Fibroblast of lung (primary cell): ENCODE measurements around the gene EMILIN2. TPM values are rescaled to one million over a fixed set of nuclear protein-coding genes. Genes with fewer than 3 reads are reported as not detected.
A peak's percentile ranks its signal among the peaks of the same experiment; 100 is the strongest.

Experiments
- DNase-seq, 2 donors: peaks; one replicate each; pipeline versions ENCODE4 v3.0.0 to v3.0.0-alpha.2; 2010; ENCODE audit warnings: low read depth in 2 of 2
- H2AFZ ChIP-seq: 2 replicates; pipeline ENCODE4 v1.5.1; 2012; ENCODE audit warnings: low read length, control low read depth, inconsistent platforms
- H3K27ac ChIP-seq: 2 replicates; pipeline ENCODE4 v1.5.1; 2011; ENCODE audit warnings: low read length, control low read depth; ENCODE audit not compliant: insufficient read depth
- H3K27me3 ChIP-seq: 2 replicates; pipeline ENCODE4 v1.5.1; 2011; ENCODE audit warnings: mild to moderate bottlenecking, low read length; ENCODE audit not compliant: control insufficient read depth, insufficient read depth
- H3K36me3 ChIP-seq: 2 replicates; pipeline ENCODE4 v1.5.1; 2011; ENCODE audit warnings: low read length; ENCODE audit not compliant: control insufficient read depth, insufficient read depth
- H3K4me1 ChIP-seq: 2 replicates; pipeline ENCODE4 v1.5.1; 2011; ENCODE audit warnings: low read length; ENCODE audit not compliant: control insufficient read depth, insufficient read depth; ENCODE audit errors: extremely low read depth
- H3K4me2 ChIP-seq: 2 replicates; pipeline ENCODE4 v1.5.1; 2011; ENCODE audit warnings: low read length, control low read depth; ENCODE audit not compliant: insufficient read depth; ENCODE audit errors: extremely low read depth
- H3K4me3 ChIP-seq, 4 experiments: fragments of 200-600 bp in 1 of 4; sonication (generic) in 1 of 4; replicated peaks in 1 of 4; 2 replicates each; pipeline ENCODE4 v1.5.1; 2011 to 2016; ENCODE audit warnings: low read length in 4 of 4, low read depth in 3 of 4, mild to moderate bottlenecking in 3 of 4, control low read depth in 2 of 4, inconsistent platforms in 1 of 4, mixed read lengths in 1 of 4; ENCODE audit not compliant: insufficient read depth in 1 of 4; ENCODE audit errors: control extremely low read depth in 1 of 4
- H3K79me2 ChIP-seq: 2 replicates; pipeline ENCODE4 v1.5.1; 2012; ENCODE audit warnings: mild to moderate bottlenecking, low read length, inconsistent platforms; ENCODE audit not compliant: control insufficient read depth, insufficient read depth
- H3K9ac ChIP-seq: 2 replicates; pipeline ENCODE4 v1.5.1; 2011; ENCODE audit warnings: mild to moderate bottlenecking, low read length, control low read depth; ENCODE audit not compliant: insufficient read depth
- H3K9me3 ChIP-seq: 2 replicates; pipeline ENCODE4 v1.5.1; 2012; ENCODE audit warnings: low read depth, low read length; ENCODE audit not compliant: control insufficient read depth, insufficient read depth
- H4K20me1 ChIP-seq: 2 replicates; pipeline ENCODE4 v1.5.1; 2011; ENCODE audit warnings: low read length; ENCODE audit not compliant: control insufficient read depth, insufficient read depth; ENCODE audit errors: extremely low read depth
- EZH2 ChIP-seq: IDR thresholded peaks from 2 replicates; pipeline ENCODE4 v1.5.1; 2012; ENCODE audit warnings: low read length, control low read depth, mild to moderate bottlenecking; ENCODE audit errors: missing control alignments
- polyA plus RNA-seq, 2 donors: library from polyadenylated mRNA; depleted of rRNA in 1 of 2; stranded (reverse) in 1 of 2; unstranded in 1 of 2; fragments of >200 nt; gene quantifications; 2 replicates each; pipeline ENCODE4 v1.2.1, GENCODE V29; 2011 to 2012; ENCODE audit warnings: missing spikeins in 1 of 2
- total RNA-seq: library from RNA; depleted of rRNA; stranded (reverse); fragments of >200 nt; gene quantifications from 2 replicates; pipeline ENCODE4 v1.2.1, GENCODE V29; 2014
- TF ChIP-seq, protein P1 (sequence below), 2 donors: IDR thresholded peaks in 1 of 2; conservative IDR thresholded peaks in 1 of 2; 1 replicate in 1 of 2; 2 replicates in 1 of 2; pipeline ENCODE4 v1.5.1; 2011 to 2012; ENCODE audit warnings: low read length in 2 of 2, control low read depth in 1 of 2, inconsistent platforms in 1 of 2, low read depth in 1 of 2, mild to moderate bottlenecking in 1 of 2

EMILIN2 gene
- total and polyA plus RNA-seq, 2 donors (not counting 1 experiment from before 2014, with no cell fraction given): 8.7 to 11.1 TPM

DNA sequence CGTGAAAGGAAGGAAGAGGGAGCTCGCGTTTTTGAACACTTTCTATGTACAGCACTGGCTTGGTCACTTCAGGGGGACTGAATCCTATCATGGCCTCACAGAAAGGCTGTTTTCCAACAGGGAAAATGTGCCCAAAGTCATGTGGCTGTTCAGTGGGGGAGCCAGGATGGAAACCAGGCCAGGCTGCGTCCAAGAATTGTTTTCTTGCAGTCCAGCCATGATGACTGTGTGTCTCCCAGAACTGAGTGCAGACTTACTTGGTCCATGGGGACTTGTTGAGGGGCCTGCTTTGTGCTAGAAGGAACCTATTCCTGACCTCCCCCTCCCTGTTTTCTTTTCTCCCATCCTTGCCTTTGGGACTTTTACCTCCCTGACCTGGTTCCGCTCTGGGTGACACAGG is 46.9 kb downstream of the EMILIN2 start:
- TF ChIP-seq EZH2: no peak
- TF ChIP-seq, protein P1, sequence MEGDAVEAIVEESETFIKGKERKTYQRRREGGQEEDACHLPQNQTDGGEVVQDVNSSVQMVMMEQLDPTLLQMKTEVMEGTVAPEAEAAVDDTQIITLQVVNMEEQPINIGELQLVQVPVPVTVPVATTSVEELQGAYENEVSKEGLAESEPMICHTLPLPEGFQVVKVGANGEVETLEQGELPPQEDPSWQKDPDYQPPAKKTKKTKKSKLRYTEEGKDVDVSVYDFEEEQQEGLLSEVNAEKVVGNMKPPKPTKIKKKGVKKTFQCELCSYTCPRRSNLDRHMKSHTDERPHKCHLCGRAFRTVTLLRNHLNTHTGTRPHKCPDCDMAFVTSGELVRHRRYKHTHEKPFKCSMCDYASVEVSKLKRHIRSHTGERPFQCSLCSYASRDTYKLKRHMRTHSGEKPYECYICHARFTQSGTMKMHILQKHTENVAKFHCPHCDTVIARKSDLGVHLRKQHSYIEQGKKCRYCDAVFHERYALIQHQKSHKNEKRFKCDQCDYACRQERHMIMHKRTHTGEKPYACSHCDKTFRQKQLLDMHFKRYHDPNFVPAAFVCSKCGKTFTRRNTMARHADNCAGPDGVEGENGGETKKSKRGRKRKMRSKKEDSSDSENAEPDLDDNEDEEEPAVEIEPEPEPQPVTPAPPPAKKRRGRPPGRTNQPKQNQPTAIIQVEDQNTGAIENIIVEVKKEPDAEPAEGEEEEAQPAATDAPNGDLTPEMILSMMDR (conservative IDR thresholded peaks at IDR 0.05 in 1 of 2, IDR thresholded peaks at IDR 0.05 in 1 of 2; ENCODE audit: low read depth in 1 of 2, low read length in 2 of 2): no peak
- Histone ChIP-seq H3K27ac (no peak overlapping the region), H3K9ac (no peak overlapping the region), H3K79me2 (no peaks in the 10 kb centered on the region), H4K20me1 (no peaks in the 10 kb centered on the region), H3K4me2 (no peak overlapping the region), H2AFZ (no peak overlapping the region), H3K4me1 (peaks cover 3% of the 10 kb centered on the region), H3K36me3 (no peaks in the 10 kb centered on the region), H3K4me3 (no peak overlapping the region), H3K27me3 (no peaks in the 10 kb centered on the region), H3K9me3 (no peaks in the 10 kb centered on the region)
- no peak for DNase-seq

DNA sequence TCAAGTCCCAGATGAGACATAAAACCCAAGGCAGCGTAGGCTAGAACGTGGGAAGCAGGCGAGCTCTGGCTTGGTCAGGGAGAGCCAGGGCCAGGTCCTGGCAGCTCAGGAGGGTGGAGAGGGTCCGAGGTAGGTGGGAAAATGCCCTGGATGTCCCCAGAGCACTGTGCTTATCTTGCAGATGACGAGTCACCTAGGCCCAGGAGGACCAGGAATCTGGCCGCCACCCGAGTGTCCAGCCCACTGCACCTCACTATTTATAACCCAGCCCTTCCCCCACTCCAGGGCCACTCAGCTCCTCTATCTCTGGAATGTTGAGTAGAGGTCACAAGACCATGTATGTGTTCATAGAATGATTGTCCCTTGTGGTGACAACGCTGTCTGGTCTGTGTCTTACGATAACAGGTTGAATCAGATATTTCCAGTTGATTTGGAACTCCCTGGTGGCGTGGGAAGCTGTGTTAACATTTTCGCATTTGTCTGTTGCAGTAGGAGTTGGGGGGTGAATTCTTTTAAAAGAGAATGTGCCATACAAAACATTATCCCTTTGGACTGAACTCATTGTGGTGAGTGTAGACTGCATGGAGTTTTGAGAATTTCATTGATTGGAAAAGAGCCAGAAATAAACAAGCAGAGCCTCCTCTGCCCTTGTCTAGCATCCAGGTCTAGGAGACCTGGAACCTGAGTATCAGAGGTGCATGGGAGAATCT is 47.5 kb downstream of the EMILIN2 start:
- H4K20me1 ChIP-seq: no peaks in the 10 kb centered on the region
- H3K4me3 ChIP-seq: no peak overlapping the region
- TF ChIP-seq, protein P1 (conservative IDR thresholded peaks at IDR 0.05 in 1 of 2, IDR thresholded peaks at IDR 0.05 in 1 of 2; ENCODE audit: low read depth in 1 of 2, low read length in 2 of 2): no peak
- TF ChIP-seq EZH2: no peak

DNA sequence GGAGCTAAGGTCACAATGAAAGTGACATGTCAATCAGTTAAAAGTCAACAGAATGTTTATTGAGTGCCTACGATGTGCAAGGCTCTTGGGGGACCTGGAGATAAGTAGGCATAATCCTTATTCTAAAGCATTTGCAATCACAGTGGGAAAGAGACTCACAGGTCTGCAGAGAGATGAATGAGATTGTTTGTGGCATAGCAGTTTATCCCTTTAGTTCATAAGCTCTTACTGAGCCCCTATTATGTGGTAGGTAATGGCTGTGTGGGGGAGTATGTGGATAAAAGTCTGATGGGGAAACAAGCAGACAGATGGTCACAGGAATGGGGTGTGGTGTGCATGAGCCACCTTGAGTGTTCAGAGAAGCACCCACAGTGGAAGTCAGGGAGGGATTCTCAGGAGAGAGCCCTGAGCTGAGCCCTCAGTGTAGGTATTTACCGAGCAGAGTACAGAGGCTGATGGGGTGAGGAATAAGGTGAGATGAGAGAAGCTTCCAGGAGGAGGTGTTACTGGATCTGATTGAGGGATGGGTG is 48.1 kb downstream of the EMILIN2 start:
- no peak overlapping the region for H3K4me2 ChIP-seq
- no peak for DNase-seq
- H3K36me3 ChIP-seq: no peaks in the 10 kb centered on the region
- no peak overlapping the region for H3K27ac ChIP-seq
- TF ChIP-seq EZH2: no peak
- TF ChIP-seq, protein P1 (conservative IDR thresholded peaks at IDR 0.05 in 1 of 2, IDR thresholded peaks at IDR 0.05 in 1 of 2; ENCODE audit: low read depth in 1 of 2, low read length in 2 of 2): no peak
- H3K79me2 ChIP-seq: no peaks in the 10 kb centered on the region
- H4K20me1 ChIP-seq: no peaks in the 10 kb centered on the region
- no peak overlapping the region for H3K9ac ChIP-seq
- H3K4me3 ChIP-seq: no peak overlapping the region
- H2AFZ ChIP-seq: no peak overlapping the region
- H3K9me3 ChIP-seq: no peaks in the 10 kb centered on the region
- H3K27me3 ChIP-seq: no peaks in the 10 kb centered on the region
- H3K4me1 ChIP-seq: peaks cover 3% of the 10 kb centered on the region

More for the DNA sequence above, 47.5 kb downstream of the EMILIN2 start:
- peak in 1 of 2 donors; percentile 4 for DNase-seq
- no peaks in the 10 kb centered on the region for H3K27me3 ChIP-seq
- H3K79me2 ChIP-seq: no peaks in the 10 kb centered on the region
- H3K9ac ChIP-seq: no peak overlapping the region
- H3K36me3 ChIP-seq: no peaks in the 10 kb centered on the region
- H3K9me3 ChIP-seq: no peaks in the 10 kb centered on the region
- no peak overlapping the region for H3K4me2 ChIP-seq
- no peak overlapping the region for H3K27ac ChIP-seq
- no peak overlapping the region for H2AFZ ChIP-seq
- H3K4me1 ChIP-seq: peaks cover 3% of the 10 kb centered on the region
